Measurements from ENCODE around the gene TMCO5A. TPM values are rescaled to one million over a fixed set of nuclear protein-coding genes. Genes with fewer than 3 reads are reported as not detected.
A peak's percentile ranks its signal among the peaks of the same experiment; 100 is the strongest.

Gene TMCO5A
- polyA plus RNA-seq, 1 experiment: not detected

GRCh38 chr15:37898362-37898761, 36.1 kb upstream of the TMCO5A start:
- no peak for DNase-seq (ENCODE audit: low read depth, low spot score)
- H3K27me3 ChIP-seq (ENCODE audit: control insufficient read depth, insufficient read depth, low read length): no peaks in the 10 kb centered on the region
- no peak overlapping the region for H3K27ac ChIP-seq (ENCODE audit: low read depth, low read length)
- no peak for TF ChIP-seq CTCF (IDR thresholded peaks at IDR 0.05; ENCODE audit: low read depth, low read length)
- ChIA-PET POLR2A (no interaction called here), CTCF (interaction anchor here (1.4 kb wide), 1 partner anchor 18 kb away, joined by 4 read pairs; no protein-coding TSS in a partner anchor)
- no peak overlapping the region for H3K4me3 ChIP-seq (ENCODE audit: low read depth, low read length)
- no peaks in the 10 kb centered on the region for H3K9me3 ChIP-seq (ENCODE audit: control insufficient read depth, insufficient read depth, low read length)

- H3K4me3 ChIP-seq (ENCODE audit: low read depth, low read length): no peak overlapping the region
- ChIA-PET CTCF (interaction anchor here (0.5 to 1.2 kb wide), 3 partner anchors 8 to 136 kb away, joined by 3 to 6 read pairs (median 5); no protein-coding TSS in a partner anchor), POLR2A (interaction anchor here (0.8 to 1.5 kb wide), 2 partner anchors 33 to 76 kb away, joined by 3 to 8 read pairs; partner anchors contain the start of gene TMCO5A)
- no peak for TF ChIP-seq CTCF (IDR thresholded peaks at IDR 0.05; ENCODE audit: low read depth, low read length)
- H3K9me3 ChIP-seq (ENCODE audit: control insufficient read depth, insufficient read depth, low read length): no peaks in the 10 kb centered on the region
- H3K27me3 ChIP-seq (ENCODE audit: control insufficient read depth, insufficient read depth, low read length): no peaks in the 10 kb centered on the region
- peak overlapping the region; percentile 40 for H3K27ac ChIP-seq (ENCODE audit: low read depth, low read length)
- peak; percentile 69 for DNase-seq (ENCODE audit: low read depth, low spot score)
These were observed 33.9 kb upstream of the TMCO5A start for GRCh38 chr15:37900326-37901221.

- no peaks in the 10 kb centered on the region for H3K9me3 ChIP-seq (ENCODE audit: control insufficient read depth, insufficient read depth, low read length)
- ChIA-PET POLR2A (no interaction called here), CTCF (interaction anchor here (0.8 to 1.2 kb wide), 3 partner anchors 10 to 13 kb away, joined by 4 to 6 read pairs (median 5); no protein-coding TSS in a partner anchor)
- H3K27ac ChIP-seq (ENCODE audit: low read depth, low read length): no peak overlapping the region
- no peaks in the 10 kb centered on the region for H3K27me3 ChIP-seq (ENCODE audit: control insufficient read depth, insufficient read depth, low read length)
- TF ChIP-seq CTCF (IDR thresholded peaks at IDR 0.05; ENCODE audit: low read depth, low read length): no peak
- no peak for DNase-seq (ENCODE audit: low read depth, low spot score)
- no peak overlapping the region for H3K4me3 ChIP-seq (ENCODE audit: low read depth, low read length)
These were observed 32.3 kb upstream of the TMCO5A start for GRCh38 chr15:37902126-37902525.

- DNase-seq (ENCODE audit: low read depth, low spot score): no peak
- ChIA-PET CTCF (no interaction called here), POLR2A (no interaction called here)
- Histone ChIP-seq H3K4me3 (ENCODE audit: low read depth, low read length) (no peak overlapping the region), H3K9me3 (ENCODE audit: control insufficient read depth, insufficient read depth, low read length) (no peaks in the 10 kb centered on the region), H3K27ac (ENCODE audit: low read depth, low read length) (no peak overlapping the region), H3K27me3 (ENCODE audit: control insufficient read depth, insufficient read depth, low read length) (no peaks in the 10 kb centered on the region)
- TF ChIP-seq CTCF (IDR thresholded peaks at IDR 0.05; ENCODE audit: low read depth, low read length): no peak
These were observed 30.4 kb upstream of the TMCO5A start for GRCh38 chr15:37903919-37904625.

Measured in AG04450 (cell line).